Stimulated activated CD8-positive, alpha-beta memory T cell treated with anti-CD3 and anti-CD28 coated beads, Interleukin-2, amount 100 ng/mL, for 48 hours (primary cell): ENCODE results near the gene CTU1.

Source experiments
- DNase-seq, 2 donors: peaks; one replicate each; pipeline ENCODE4 v3.0.0-alpha.2; 2020; ENCODE audit warnings: low read depth in 2 of 2

Gene CTU1

DNA sequence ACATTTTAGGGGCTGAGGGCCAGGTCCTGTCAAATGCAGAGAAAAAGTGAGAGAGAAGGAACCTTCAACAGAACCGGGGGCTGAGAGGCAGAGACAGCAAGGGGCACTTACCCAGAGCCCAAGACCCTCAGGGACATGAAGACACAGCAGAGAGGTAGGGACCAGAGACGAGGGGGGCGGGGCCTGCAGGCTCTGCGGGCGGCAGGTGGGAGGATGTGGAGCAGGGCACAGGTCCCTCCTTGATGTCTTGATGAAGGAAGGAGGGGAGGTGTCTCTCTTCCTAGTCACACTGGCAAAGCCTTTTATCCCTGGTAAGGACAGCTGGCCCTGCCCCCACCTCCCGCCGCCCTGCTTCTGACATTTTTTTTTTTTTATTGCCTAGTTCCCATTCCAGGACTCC lies 25.6 kb downstream of the CTU1 start, which contains the start of gene KLK14:
TSS of gene KLK14 (minus strand) at position 277 of the 400 bp plus-strand sequence. CDS start at position 4, 273 bp downstream.
- DNase-seq = no peak

DNA sequence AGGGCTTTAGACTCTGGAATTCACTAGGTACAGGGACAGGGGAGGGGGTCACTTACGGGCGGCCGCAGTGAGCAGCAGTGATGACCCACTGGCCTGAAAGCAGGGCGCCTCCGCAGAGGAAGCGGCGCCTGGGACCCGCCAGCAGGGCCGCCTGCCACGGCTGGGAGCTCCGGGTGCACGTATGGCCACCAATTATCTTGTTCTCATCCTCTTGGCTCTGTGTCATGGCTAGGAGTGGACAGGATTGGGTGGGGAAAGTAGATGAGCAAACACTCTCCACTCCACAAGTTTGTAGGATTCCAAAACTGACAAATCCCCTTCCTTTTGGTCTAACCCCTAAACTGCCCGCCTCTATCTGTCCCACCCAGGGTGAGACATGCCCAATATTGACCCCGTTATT lies 26.7 kb downstream of the CTU1 start:
- no peak for DNase-seq

DNA sequence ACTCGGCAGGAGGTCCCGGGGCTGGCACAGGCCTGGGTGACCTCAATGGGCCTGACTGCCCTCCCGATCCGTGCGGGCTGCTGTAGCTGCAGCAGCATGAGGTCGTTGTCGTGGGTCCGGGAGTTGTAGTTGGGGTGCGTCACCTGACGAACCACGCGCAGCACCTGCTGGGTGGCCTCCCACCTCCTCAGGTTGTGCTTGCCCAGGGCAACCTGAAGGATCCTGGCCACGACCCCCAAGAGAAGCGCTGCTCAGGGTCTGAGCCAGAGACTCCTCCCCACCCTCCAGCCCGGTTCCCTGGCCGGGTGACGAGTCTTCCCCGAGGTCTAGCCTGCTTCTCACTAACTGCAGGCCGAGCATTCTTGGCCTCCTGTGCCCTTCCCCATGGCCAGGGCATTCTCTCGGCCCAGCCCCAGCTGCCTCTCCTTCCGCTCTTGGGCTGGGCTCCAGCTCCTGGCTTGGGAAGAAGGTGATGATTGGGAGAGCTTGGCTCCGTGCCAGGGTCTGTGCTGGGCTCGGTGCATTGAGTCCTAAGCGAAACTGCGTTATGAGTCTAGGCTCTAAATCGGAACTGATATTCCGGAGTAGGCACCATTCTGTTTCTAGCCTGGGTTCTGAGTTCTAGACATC lies 28.6 kb downstream of the CTU1 start:
- DNase-seq = no peak

DNA sequence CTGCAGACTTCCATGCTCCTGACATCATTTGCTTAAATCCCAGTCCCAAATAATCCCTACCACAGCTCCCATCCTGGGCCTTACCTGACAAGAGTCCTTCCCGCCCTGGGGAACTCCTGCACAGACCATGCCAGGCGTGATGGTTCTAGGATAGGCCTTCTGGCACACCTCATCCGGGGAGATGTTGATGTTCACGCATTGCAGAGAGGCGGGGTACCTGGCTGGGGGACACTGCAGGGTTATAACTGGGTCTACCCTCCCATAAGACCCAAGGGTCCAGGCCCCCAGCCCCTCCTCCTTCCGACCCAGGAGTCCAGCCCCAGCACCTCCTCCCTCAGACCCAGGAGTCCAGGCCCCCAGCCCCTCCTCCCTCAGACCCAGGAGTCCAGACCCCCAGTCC lies 29.5 kb downstream of the CTU1 start:
- no peak for DNase-seq

DNA sequence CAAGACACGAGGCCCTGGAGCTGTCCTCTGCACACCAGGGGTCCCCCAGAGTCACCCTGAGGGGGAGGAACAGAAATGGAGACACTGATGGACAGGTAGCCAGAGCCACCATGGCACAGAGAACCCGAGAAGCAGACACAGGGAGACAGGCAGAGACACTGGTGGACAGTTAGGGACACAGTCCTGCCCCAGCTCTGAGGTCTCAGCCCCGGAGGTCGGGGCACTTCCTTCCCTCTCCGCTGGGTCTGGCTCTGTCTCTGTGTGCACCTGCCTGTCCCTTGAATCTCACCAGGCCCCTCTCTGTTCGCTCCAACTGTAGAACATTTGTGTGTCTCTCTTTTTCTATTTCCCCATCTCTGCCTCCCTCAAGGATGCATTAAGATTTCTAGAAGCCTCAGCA lies 30.1 kb downstream of the CTU1 start:
- DNase-seq = no peak

DNA sequence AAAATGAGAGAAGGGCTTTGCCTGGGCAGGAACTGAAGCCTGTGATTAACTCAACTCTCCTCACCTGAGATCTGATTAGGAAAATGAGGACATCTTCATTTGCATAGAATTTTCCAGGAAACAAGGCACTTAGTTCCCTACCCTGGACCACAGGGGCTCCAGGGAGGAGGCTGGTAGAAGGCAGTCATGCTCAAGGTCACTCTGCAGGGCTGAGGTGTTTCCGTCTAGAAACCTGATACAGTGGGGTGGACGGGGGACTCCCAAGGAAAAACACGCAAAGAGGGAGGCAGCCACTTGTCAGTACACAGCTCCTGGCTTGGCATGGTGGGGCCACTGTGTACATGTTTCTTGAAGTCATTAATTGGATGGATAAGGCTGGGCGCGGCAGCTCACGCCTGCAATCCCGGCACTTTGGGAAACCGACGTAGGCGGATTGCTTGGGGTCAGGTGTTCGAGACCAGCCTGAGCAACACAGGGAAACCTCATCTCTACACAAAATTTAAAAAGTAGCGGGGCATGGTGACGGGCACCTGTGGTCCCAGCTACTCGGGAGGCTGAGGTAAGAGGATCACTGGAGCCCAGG lies 31.5 kb downstream of the CTU1 start:
- DNase-seq = no peak

DNA sequence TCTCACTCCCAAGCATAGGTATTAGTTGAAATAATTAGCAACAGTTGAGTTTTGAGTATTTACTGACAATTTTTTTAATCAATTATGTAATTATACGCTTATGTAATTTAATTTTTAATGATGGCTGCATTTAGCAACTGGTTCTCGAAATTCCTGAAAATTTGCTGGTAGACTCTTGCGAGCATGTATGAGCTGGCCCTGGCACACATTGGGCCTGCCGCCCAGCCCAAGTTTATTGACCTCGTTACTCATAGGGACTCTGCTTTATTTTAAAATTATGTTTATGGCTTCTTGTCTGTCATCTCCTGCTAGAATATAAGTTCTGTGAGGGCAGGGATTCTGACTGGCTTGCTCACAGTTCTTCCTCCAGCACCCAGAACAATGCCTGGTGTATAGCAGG lies 32.2 kb downstream of the CTU1 start:
- DNase-seq = no peak

DNA sequence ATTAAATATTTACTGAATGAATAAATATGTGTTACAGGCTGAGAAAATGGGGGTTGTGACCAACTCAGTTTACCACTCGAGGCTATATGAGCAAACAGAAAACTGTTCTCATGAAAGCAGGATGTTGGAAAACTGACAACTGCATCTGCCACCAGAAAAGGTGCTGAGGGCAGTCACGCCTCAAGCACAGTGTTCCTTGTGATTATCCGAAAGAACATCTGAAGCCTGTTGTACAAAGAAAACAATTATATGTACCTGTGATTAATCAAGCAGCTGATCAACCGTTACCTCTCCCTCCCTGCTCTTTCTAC lies 37.2 kb downstream of the CTU1 start:
- no peak for DNase-seq

DNA sequence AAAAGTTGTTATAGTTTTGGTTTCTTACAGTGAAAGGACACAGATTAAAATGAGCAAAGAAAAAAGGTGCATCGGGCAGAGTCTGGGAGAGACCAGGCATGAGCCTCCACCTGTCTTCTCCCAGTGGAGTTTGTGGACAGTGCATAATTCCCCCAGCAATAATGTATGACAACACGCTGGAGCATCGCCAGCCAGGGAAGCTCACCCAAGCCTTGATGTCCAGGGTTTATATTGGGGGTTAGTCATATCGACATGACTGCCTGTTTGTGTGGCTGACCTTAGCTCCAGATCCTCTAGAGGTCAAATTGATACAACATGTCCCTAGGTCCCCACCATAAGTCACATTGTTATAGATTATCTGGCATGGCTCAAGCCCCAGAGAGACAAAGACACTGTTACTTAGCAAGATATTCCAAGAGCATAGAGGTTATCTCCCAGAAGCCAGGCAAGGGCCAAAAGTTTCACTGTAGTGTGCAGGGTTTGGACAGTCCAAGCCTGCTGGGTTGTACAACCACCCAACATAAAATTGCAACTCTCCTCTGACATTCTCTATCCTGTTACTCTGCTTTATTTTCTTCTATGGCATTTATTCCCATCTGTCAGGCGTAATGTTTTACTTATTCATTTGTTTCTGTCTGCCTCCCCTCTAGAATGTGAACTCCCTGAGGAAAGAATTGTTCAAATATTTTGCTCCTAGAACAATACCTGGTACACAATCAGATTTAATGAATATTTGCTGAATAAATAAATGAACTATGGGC lies 37.7 kb downstream of the CTU1 start:
- no peak for DNase-seq

DNA sequence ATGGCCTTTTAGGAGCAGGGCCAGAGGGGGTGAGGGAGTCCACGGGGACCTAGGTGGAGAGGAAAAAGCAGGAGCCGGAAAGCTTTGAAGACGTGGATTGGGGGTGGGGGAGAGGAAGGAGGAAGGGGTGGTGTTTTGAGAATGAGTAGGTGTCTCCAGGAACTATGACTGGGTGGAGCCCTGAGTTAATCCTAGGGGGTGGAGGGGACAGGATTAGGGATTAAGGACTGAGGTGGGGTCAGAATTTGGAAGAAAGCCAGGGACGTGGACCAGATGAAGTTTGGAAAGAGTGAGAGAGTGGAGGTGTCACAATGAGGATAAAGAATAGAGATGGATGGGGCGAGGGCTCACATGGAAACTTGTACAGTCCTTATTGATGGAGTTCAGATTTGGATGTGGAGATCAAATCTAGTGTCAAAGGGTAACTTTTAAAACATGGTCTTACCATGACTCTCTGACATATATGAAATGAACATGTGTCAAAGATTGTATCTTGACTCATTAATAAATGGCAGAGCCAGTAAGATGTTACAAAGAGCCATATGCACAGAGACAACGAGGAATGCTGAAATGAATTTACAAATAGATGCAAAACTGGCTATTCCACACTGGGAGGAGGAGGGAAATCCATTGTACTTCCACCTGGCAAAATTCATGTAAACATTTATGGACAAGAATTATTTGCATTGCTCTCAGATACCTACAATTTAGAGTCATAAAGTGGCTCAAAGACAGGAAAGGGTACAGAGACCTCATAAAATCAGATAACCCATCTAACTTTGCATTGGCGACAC lies 41.6 kb downstream of the CTU1 start:
- no peak for DNase-seq

DNA sequence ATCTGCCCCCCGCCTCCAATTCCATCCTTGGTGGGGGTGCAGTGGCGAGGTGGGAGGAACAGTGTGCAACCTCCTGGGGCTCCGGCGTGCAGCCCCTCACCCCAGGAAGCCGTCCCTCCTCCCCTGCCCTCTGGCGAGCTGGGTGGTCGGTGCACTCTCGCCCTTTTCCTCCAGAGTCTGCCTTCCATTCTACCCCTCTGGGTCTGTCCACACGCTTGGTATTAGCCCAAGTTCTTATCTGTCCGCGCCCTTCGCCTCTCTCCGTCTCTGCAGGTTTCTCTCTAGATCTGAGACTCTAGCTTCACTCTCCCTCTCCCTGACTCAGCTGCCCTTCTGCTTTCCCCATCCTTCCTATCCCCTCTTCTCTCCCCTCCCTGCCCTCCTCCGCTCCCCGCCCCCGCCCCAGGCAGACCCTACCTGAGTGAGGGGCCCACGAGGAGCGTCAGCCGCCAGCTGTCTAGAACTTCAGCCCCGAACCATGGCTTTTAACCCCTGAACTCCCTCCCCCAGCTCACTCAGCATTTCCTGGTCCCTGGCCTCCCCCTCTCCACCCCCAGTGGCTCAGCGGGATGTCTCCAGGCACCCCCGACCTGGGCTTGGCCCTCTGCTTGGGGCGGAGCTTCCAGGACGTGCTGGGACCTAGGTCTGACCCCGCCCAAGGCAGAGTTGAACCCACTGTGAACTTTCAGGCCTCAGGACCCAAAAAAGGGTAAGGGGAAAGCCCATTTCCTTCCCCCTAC lies 42.8 kb downstream of the CTU1 start:
- DNase-seq = no peak

DNA sequence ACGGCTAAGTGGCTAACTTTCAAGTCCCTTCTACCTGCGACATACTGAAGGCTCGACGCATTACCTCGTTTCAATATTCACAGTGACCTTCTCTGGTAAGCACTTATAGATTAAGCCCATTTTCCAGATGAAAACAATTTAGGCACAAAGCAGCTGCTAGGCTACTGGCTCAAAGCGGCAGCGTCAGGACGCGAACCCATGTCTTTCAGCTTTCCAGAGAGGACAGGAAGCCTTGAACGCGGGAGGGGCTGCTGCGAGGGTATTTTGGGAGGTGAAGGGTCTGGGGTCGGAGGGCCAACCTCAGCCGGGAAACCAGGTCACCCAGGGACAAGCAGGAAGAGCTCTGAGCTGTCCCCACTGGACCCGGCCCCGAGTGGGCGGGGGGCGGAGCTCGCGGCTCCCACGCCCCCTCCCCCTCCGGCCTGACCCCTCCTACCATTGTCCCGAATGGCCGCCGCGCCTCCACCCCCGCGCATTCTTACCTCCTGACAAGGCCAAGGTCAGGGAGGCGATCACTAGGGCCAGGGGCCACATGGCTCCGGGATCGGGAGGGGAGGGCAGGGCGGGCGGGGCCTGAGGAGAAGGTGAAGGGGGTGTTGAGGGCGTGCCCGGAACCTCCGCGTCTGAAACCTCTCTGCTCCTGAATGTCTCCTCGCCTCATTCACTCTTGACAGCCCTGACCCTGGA lies 43.5 kb downstream of the CTU1 start, which contains the start of gene KLK13:
TSS of gene KLK13 (minus strand) at position 559 of the 687 bp plus-strand sequence. CDS start at position 534, 25 bp downstream.
- no peak for DNase-seq

DNA sequence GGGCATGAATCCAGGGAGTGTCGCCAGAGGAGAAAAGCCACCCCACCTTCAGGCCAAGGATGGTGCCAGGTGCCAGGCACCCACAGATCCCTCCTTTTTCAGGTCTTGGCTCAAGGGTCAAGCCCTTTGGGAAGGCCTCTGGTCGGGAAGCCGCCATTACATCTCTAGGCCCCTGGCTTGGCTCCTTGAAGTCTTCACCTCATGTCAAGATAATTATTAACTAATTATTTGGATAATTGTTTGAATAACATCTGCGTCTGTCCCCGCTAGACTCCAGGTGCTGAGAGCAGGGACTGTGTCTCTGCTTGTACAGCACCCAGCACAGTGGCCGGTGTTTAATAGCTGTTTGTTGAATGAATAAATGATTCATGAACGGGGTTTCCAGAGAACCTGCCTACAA lies 44.5 kb downstream of the CTU1 start:
- no peak for DNase-seq

DNA sequence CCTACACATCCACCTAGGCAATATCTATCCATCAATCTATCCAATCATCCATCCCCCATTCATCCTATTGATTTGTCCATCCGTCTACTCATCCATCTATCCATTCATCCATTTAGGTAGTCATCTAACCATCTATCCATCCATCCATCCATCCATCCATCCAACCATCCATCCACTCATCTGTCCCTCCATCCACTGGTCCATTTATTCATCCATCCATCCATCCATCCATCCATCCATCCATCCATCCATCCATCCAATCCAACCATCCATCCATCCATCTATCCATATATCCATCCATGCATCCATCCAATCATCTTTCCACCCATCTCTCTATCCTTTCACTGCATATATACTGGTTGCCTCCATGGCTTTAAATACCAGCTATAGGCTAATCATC lies 47.2 kb downstream of the CTU1 start:
- no peak for DNase-seq

DNA sequence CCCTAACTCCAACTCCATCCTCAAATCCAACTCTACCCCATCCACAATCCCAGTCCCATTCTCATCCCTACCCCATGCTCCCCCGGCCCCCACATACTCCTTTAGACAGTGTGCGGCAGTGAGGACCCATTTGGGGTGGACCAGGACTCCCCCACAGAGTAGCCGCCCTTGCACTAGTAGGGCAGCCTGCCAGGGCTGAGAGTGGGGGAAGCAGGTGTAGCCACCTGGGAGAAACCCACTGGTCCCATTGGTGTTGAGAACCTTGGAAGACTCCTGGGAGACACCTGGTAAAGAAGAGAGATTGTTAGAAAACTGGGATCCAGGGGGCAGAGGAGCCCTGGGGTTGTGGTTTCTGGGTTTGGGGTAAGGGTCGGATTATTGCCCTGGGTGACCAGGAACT lies 47.9 kb downstream of the CTU1 start:
- DNase-seq = no peak

DNA sequence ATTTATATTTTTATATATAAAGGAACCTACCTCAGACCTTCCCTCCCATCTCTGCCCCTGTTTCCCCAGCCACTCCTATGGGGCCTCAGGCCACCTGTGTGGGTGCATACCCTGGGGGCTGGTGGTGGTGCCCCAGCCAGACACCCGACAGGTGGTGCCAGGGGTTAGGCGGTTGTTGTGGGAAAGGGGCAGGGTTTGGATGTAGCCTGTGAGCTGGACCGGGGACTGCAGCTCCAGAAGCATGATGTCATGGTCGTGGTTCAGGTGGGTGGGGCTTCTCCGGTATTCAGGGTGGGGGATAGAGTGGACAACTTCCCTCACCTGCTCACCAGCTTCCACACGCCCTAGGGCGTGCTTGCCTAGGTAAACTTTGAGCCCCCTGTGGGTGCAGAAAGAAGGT lies 48.5 kb downstream of the CTU1 start:
- no peak for DNase-seq

DNA sequence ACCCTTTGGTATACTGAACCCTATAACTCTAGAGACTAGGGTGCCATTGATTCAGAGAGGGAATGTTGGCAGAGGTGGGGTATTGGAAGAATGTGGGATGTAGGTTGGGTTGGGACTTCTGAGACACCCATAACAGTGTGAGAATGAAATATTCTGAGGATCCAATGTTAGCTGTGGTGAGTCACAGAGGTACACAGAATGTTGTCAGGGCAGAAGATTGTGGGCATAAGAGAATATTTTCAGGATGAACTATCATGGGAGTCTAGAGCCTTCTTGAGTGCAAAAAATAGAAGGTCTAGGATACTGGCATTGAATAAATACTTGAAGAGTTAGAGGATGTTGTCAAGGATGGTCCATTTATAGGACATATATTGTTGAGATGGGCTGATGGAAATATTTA lies 52.3 kb downstream of the CTU1 start:
- DNase-seq = no peak
